Endodermal cell (in vitro differentiated cells): ENCODE data around the gene MPDZ. TPM values are rescaled to one million over a fixed set of nuclear protein-coding genes. Genes with fewer than 3 reads are reported as not detected.

Experiments used
- DNase-seq: peaks from one replicate; pipeline ENCODE4 v3.0.0-alpha.2; 2017
- H3K27ac ChIP-seq: 2 replicates; pipeline ENCODE4 v1.5.1; 2013; ENCODE audit warnings: mild to moderate bottlenecking, low read depth, low read length, moderate library complexity
- H3K27me3 ChIP-seq: 2 replicates; pipeline ENCODE4 v1.6.1; 2013; ENCODE audit warnings: mild to moderate bottlenecking, low read length, moderate library complexity; ENCODE audit not compliant: insufficient read depth, control insufficient read depth, poor library complexity, severe bottlenecking
- H3K36me3 ChIP-seq: 2 replicates; pipeline ENCODE4 v1.7.0; 2013; ENCODE audit warnings: mild to moderate bottlenecking, low read length, moderate library complexity; ENCODE audit not compliant: control insufficient read depth, insufficient read depth
- H3K4me1 ChIP-seq: one replicate; pipeline ENCODE4 v1.7.0; 2013; ENCODE audit warnings: low read length; ENCODE audit not compliant: control insufficient read depth, insufficient read depth
- H3K4me3 ChIP-seq: 2 replicates; pipeline ENCODE4 v1.5.1; 2013; ENCODE audit warnings: mild to moderate bottlenecking, low read length, moderate library complexity
- H3K9ac ChIP-seq: 2 replicates; pipeline ENCODE4 v1.6.1; 2013; ENCODE audit warnings: mild to moderate bottlenecking, low read length, moderate library complexity; ENCODE audit not compliant: poor library complexity, severe bottlenecking; ENCODE audit errors: extremely low read depth
- H3K9me3 ChIP-seq: 2 replicates; pipeline ENCODE4 v1.6.1; 2013; ENCODE audit warnings: mild to moderate bottlenecking, low read length, moderate library complexity; ENCODE audit not compliant: control insufficient read depth
- H3K27ac Mint-ChIP-seq: 2 replicates; pipeline ENCODE4 v1.8.0; 2020; ENCODE audit warnings: mixed read lengths
- H3K27me3 Mint-ChIP-seq: 2 replicates; pipeline ENCODE4 v1.8.0; 2021; ENCODE audit warnings: mild to moderate bottlenecking, mixed read lengths; ENCODE audit not compliant: insufficient read depth
- H3K36me3 Mint-ChIP-seq: 2 replicates; pipeline ENCODE4 v1.8.0; 2020; ENCODE audit warnings: low read depth, mixed read lengths
- H3K4me1 Mint-ChIP-seq: 2 replicates; pipeline ENCODE4 v1.8.0; 2020; ENCODE audit warnings: mixed read lengths
- H3K4me3 Mint-ChIP-seq: 2 replicates; pipeline ENCODE4 v1.8.0; 2020; ENCODE audit warnings: mild to moderate bottlenecking, moderate library complexity, mixed read lengths
- H3K9me3 Mint-ChIP-seq: 2 replicates; pipeline ENCODE4 v1.8.0; 2020; ENCODE audit warnings: mild to moderate bottlenecking, mixed read lengths
- CTCF ChIP-seq: fragments of 200-600 bp; sonication (generic); conservative IDR thresholded peaks from 2 replicates; pipeline ENCODE4 v1.5.0; 2021; ENCODE audit warnings: antibody characterized with exemption, mild to moderate bottlenecking
- WGBS, 2 experiments: methylation state at CpG; one replicate each; pipeline versions ENCODE4 v1.1.5 to v1.1.7; 2013; ENCODE audit warnings: missing lambda C conversion rate in 2 of 2, mixed read lengths in 1 of 2; ENCODE audit not compliant: insufficient coverage in 1 of 2, insufficient read length in 1 of 2; 5-methylcytosine and 5-hydroxymethylcytosine counted together
- total RNA-seq, 2 donors: library from RNA; stranded (reverse); fragmentation: NEBNext Ultra II Directional in 1 of 2; extraction: Animal tissue kit (Norgen Biotek cat#: 25700) in 1 of 2; gene quantifications; 2 replicates in 1 of 2; 3 replicates in 1 of 2; pipeline ENCODE4 v1.2.1, GENCODE V29; 2021

MPDZ gene
- total RNA-seq, 2 donors from 2014 or later: 38.0 to 44.0 TPM

GRCh38 chr9:13113751-13114150, 165.7 kb downstream of the MPDZ start:
- 97% methylated on average over 1 of the region's 1 CpG; no CpG with 5 or more reads in 1 of the 2 experiments for WGBS, 2 experiments
- peaks cover 34% of the 10 kb centered on the region for H3K36me3 Mint-ChIP-seq

DNA sequence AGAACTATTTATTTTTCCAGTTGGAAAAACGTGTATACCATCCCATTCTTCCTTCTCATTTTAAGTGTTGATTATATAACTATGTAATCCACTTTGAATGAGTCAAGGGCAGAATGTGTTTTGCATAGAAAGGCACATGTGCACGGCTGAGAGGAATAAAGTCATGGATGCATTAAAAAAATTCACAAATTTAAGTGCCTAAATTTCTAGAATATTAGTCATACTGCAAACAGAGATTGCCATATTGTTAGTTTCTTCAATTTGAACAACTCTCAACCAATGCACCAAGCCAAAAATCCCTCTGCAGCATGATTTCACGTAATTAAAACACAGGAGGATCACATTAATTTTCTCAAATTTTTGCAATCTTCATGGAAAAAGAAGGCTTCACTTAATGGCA, 166.3 kb downstream of the MPDZ start:
- H3K27me3 ChIP-seq: no peaks in the 10 kb centered on the region
- H3K9me3 ChIP-seq: no peaks in the 10 kb centered on the region
- peaks cover 34% of the 10 kb centered on the region for H3K36me3 ChIP-seq
- no peak overlapping the region for H3K4me3 Mint-ChIP-seq
- H3K4me1 Mint-ChIP-seq: peaks cover 8% of the 10 kb centered on the region
- no peak overlapping the region for H3K27ac Mint-ChIP-seq
- no peak for DNase-seq
- WGBS, 2 experiments: 71 to 100% methylated on average over 1 to 3 of the region's 3 CpGs
- H3K4me1 ChIP-seq: no peaks in the 10 kb centered on the region
- no peak for TF ChIP-seq CTCF
- no peak overlapping the region for H3K9ac ChIP-seq
- H3K9me3 Mint-ChIP-seq: no peaks in the 10 kb centered on the region
- H3K4me3 ChIP-seq: no peak overlapping the region
- peaks cover 34% of the 10 kb centered on the region for H3K36me3 Mint-ChIP-seq
- no peak overlapping the region for H3K27ac ChIP-seq
- no peaks in the 10 kb centered on the region for H3K27me3 Mint-ChIP-seq

More at GRCh38 chr9:13113751-13114150, 165.7 kb downstream of the MPDZ start:
- H3K4me1 ChIP-seq: no peaks in the 10 kb centered on the region
- Mint-ChIP-seq H3K4me3 (no peak overlapping the region), H3K9me3 (no peaks in the 10 kb centered on the region), H3K4me1 (peaks cover 8% of the 10 kb centered on the region), H3K27me3 (no peaks in the 10 kb centered on the region), H3K27ac (no peak overlapping the region)
- no peak overlapping the region for H3K9ac ChIP-seq
- peaks cover 30% of the 10 kb centered on the region for H3K36me3 ChIP-seq
- H3K9me3 ChIP-seq: no peaks in the 10 kb centered on the region
- no peak overlapping the region for H3K4me3 ChIP-seq
- H3K27ac ChIP-seq: no peak overlapping the region
- TF ChIP-seq CTCF: no peak
- H3K27me3 ChIP-seq: no peaks in the 10 kb centered on the region
- DNase-seq: no peak

- Mint-ChIP-seq H3K27ac (no peak overlapping the region), H3K4me3 (no peak overlapping the region), H3K27me3 (no peaks in the 10 kb centered on the region), H3K36me3 (peaks cover 39% of the 10 kb centered on the region), H3K9me3 (no peaks in the 10 kb centered on the region), H3K4me1 (peaks cover 8% of the 10 kb centered on the region)
- no peak for DNase-seq
- H3K9ac ChIP-seq: no peak overlapping the region
- H3K27me3 ChIP-seq: no peaks in the 10 kb centered on the region
- H3K9me3 ChIP-seq: no peaks in the 10 kb centered on the region
- H3K4me1 ChIP-seq: no peaks in the 10 kb centered on the region
- no peak overlapping the region for H3K4me3 ChIP-seq
- H3K27ac ChIP-seq: no peak overlapping the region
- WGBS, 2 experiments: 92 to 100% methylated on average over 2 of the region's 2 CpGs
- H3K36me3 ChIP-seq: peaks cover 42% of the 10 kb centered on the region
- no peak for TF ChIP-seq CTCF
These were observed 167.7 kb downstream of the MPDZ start for GRCh38 chr9:13111778-13112177.
